Right lung (tissue), 5 donors: ENCODE data around the gene MYF5. TPM values are rescaled to one million over a fixed set of nuclear protein-coding genes. Genes with fewer than 3 reads are reported as not detected.

Experiments
- DNase-seq, 2 donors: peaks; one replicate each; pipeline ENCODE4 v3.0.0-alpha.2; 2013
- polyA plus RNA-seq, 5 donors: library from polyadenylated mRNA; unstranded; fragments of 120-200 nt; gene quantifications; one replicate each; pipeline versions ENCODE4 v1.2.1 to v1.2.3, GENCODE V29; 2013; ENCODE audit warnings: inconsistent platforms in 1 of 5, low replicate concordance in 1 of 5; ENCODE audit not compliant: insufficient read length in 5 of 5, insufficient read depth in 1 of 5

MYF5 gene
- polyA plus RNA-seq, 5 donors, result 0.12 to 1.6 TPM; not detected in 3

DNA sequence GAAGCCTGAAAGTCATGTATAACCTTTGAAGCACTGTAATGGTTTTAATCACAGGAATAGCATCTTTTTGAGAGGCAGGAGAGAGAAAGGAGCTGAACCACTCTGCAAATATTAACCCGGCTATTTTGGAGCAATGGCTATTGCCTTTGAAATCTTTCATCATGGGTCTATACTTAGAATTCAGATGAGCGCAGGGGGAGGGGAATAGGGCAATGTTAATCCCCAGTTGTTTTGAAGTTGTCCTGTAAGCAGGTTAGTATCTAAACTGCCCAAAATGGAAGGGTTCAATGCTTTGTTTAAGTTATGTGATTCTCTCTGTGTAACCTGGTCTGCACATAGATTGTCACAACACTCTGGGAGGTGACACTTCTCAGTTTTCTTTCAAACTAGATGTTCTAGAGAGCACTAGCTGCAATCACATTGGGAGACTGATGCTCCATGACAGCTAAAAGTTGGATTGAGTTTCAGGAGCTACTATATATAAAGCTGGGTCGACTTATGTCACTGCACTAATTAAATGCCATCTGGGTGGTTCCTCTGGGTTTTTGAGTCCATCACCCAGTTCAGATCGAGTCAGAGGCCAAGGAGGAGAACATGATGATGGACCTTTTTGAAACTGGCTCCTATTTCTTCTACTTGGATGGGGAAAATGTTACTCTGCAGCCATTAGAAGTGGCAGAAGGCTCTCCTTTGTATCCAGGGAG, 9.4 kb upstream of the MYF5 start, which contains the start of gene MYF6:
Gene MYF6 (plus strand): TSS at position 509 of the 704 bp plus-strand sequence. CDS start 86 bp downstream, at position 595.
- no peak for DNase-seq

DNA sequence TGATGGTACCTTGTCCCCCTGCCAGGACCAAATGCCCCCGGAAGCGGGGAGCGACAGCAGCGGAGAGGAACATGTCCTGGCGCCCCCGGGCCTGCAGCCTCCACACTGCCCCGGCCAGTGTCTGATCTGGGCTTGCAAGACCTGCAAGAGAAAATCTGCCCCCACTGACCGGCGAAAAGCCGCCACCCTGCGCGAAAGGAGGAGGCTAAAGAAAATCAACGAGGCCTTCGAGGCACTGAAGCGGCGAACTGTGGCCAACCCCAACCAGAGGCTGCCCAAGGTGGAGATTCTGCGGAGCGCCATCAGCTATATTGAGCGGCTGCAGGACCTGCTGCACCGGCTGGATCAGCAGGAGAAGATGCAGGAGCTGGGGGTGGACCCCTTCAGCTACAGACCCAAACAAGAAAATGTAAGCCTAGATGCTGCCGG, 8.9 kb upstream of the MYF5 start:
- no peak for DNase-seq

DNA sequence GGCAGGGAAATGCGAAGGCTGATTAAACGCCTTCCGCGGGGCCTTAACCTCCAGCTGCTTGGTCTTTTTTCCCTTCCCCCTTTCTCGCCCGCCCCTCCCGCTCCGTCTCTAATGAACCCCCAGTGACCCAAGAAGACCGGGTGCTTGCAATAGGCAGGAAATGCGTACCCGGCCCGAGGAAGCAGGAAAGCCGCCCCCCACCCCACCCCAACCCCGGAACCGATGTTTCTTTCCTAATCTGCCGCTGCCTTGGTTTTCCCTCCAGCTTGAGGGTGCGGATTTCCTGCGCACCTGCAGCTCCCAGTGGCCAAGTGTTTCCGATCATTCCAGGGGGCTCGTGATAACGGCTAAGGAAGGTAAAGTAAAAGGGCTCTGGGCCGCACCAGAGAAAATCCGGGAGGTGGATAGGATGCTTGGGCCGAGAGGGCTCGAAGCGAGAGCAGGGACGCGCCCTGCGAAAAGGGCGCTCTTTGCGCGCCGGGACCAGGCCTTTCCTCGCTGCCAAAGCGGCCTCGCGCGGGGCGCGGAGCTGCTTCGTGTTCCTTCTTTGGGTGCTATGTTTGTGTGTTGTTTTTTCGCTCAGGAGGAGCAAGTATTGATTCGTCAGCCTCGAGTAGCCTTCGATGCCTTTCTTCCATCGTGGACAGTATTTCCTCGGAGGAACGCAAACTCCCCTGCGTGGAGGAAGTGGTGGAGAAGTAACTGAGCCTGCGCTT, 8.3 kb upstream of the MYF5 start:
- DNase-seq, result no peak

DNA sequence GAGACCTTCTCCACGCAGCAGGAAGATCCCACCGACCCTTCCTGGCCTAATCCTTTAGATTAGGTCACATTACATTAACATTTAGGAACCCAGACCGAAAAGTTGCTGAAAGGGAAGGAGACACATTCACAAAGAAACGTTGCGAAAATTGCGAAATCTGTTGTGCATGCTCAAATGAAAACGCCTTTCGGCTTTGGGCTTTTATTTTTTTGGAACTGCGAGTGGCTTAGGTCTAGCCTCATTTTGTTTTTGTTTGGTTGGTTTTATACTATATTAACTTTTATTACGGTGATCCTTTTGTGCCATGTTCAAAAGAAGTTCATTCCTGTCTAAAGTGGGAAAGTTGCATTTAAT, 7.8 kb upstream of the MYF5 start:
- no peak for DNase-seq

DNA sequence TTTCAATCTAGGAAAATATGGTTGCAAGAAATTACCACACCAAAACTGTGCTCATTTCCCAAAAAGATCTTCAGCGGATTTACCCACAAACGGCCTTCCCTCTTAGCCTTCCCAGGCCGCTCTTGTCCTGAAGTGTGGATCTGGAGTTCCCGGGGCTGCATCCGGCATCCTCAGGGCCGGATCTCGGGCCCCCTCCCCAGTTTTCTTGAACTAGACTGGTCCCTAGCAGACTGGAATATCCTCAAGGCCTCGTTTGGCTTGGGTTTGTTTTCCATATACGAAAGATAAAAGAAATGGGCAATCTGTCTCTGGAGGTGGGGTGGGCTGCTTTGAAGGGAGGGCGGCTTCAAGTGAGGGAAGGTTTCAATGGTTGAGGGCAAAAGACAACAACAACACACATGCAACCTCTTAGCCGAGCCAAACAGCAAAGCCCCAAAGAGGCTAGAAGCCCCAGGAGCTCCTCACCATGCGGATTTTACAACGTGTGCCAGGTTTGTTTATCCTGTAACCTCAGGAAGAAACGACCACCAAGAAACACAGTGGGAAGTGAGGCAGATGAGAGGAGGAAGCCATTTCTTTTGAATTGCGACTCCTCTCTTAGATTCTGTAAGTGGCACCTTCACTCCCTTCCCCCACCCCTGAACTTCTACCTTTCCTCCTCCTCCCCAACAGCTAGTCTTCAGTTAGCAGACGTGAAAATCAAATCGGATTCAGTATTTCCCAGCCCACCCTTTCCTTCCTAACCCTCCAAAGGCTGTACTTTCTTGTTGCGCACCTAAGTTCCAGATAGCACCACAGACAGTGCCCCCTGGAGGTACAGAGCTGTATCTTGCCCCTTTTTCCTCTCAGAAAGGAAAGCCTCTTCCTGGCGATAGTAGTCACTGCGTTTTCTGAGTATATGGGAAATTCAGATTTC, 6.6 kb upstream of the MYF5 start:
- no peak for DNase-seq

DNA sequence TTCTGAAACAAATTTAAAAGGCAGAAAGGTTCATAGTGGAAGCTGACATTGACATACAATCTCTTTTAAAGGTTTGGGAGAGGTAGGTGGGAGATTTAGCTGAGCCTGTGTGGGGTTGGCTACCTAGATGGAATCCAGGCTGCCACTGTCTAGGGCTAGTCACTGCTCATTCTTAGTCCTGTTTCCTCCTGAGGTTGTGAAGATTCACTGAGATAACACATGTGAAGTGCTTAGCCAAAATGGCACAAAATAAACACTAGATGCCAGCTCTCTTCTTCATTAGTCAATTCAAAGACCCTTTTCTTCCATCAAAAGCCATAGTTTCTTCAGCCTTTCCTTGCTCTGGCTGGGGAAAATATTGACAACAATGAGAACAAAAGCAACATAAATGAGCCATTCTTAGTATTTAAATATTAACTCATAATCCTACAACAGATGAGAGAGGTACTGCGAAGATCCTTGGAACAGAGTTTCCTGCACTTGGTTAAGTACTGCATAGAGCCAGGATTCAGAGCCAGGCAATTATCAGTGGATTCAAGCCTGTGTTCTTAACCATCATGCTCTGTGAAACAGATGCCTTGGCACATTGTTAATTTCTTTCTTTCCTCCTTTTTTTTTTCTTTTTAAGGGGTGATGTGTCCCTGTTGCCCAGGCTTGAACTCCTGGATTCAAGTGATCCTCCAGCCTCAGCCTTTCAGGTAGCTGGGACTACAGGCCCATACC, 5.8 kb upstream of the MYF5 start:
- no peak for DNase-seq

DNA sequence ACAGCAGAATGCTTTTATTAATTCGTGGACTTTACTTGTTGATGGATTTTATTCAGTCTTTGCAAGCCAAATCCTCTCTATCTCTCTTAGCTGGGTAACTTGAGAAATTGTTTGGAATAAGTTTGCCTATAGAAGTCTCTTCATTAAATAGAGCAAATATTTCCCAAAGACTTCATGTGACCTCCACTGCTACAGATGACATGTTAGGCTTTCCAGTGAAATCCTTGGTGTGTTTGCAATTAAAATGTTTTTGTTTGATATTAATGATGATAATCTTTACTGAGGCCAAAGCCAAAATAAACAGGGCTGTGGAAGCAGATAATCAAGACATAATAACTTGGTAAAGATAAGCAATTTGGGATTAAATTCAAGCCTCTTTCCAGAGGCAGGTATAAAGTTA, 4.8 kb upstream of the MYF5 start:
- no peak for DNase-seq

DNA sequence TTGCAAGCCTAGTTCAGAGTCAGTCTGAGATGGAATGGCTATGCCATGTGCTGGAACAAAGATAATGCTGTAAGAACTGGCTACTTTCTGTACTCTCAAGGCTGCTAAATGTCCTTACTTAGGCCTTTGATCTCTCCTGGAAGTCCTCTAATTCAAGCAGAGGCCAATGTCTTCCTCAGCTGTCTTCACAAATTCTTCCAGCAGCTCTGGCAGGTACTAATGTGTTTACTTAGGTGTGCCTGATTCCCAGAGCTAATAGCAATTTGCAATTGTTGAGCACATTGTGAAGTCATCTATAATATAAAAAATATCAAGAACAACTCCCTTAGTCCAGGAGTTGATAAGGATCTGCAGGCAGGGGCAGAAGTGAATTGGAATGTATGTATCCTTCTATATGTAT, 3.8 kb upstream of the MYF5 start:
- no peak for DNase-seq

DNA sequence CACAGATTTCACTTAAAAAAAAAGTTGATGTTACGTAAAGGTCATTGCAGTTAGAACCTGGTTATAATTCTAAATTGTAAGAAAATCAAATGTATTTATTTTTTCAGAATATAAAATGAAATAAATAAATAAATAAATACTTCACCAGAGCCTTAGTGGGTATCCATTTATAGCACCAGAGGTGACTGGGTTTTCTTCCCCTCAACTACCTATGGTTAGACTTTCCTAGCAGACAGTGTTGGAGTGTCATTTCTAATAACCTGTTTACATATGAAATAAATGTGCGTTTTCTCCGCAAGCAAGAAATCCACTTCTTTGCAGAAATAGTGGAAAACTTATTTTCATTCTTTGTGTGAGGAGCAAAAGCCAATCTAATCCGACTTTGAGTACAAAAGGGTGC, 3.3 kb upstream of the MYF5 start:
- no peak for DNase-seq

DNA sequence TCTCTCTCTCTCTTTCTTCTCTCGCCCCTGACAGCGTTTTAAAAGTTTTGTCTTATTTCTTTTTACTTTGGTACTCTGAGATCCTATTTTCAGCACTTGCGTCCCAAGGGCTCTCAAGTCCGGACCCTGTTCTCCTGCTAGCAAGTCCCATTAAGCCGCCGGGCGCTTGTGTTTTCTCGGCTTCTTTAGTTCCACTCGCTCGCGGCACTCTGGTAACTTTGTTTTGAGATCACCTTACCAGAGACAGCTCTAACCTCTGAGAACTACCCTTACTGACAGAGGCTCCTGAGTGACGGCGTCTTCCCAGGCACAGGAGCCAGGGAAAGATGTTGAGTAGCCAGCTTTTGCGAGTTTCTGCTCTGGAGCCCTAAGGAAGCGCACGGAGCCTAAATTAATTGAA, 2.7 kb upstream of the MYF5 start:
- no peak for DNase-seq

DNA sequence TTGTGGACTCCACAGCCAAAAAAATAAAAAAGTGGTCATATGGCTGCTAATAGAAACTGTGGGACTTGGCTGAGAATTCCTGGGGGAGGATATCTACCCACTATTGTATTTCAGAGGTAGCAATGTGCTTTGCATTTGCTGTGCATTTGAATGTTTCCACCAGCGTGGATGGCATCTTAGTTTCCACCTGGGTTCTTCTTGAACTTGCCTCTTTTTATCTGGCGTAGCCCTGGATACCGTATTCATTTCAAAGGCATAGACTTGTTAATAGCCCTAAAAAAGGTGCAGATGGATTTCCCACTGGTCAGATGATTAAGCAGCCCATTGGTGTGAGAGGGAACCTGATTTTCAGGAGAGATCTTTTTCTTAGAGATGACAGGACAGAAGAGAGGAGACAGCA, 1.9 kb upstream of the MYF5 start:
- DNase-seq, result no peak

DNA sequence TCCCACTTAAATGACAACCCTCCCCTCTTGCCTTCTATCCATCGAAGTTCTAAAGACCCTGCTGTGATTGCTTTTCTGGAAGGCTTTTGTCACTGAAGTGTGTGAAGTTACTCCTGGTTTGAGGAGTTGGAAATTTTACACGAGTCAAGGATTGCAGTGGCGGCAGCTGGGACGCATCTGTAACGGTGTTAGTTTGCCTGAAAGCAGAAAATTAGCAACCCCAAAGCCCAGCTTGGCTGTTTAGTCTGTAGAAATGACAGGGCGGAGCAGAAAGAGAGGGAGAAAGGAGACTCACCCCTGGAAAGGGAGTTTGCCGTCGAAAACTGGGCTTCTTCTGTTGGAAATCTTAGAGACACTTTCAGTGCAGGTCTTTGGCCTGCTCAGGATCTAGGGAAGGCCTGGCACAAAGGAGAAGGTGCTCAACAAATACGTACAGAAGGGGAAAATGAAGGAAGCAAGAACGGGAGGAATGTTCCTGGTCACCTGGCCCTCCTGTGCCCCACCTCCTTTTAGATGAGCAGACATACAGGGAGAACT, 931 bp upstream of the MYF5 start:
- DNase-seq, result no peak

DNA sequence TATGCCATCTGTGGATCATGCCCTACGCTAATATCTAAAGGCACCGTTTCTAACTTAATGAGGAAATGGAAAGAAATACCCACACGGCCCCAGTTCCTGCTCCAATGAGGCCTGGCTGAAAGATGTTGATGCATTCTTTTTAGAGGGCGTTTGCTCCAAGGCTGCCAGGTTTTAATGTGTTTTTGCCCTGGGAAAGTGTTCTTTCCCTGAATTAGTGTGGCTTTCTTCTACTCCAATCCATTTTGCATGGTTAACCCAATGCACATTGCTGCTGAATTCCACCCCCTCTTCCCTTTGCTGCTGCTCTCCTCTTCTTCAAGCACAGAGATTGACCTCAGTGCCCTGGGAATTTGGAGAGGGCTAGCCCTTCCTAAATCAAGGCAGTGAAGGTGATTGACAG, 1.1 kb downstream of the MYF5 start:
- no peak for DNase-seq

DNA sequence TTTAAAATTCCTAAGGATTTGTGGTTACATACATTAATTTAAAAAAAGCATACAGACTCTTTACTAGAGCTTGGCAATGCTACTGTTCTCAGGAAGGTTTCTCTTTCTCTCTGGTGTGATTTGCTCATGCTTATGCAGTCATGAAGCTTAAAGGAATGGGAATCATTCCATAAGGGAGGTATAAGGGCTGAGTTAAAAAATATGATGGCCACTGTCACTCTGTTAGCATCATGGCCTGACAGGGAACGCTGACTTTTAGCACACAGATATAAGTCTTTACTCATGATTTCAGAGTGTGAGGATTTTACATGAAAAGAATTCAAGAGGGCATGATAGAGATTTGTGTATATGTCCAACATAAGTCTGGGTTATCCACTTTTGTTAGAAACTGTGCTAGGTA, 3.8 kb downstream of the MYF5 start:
- DNase-seq, result no peak

DNA sequence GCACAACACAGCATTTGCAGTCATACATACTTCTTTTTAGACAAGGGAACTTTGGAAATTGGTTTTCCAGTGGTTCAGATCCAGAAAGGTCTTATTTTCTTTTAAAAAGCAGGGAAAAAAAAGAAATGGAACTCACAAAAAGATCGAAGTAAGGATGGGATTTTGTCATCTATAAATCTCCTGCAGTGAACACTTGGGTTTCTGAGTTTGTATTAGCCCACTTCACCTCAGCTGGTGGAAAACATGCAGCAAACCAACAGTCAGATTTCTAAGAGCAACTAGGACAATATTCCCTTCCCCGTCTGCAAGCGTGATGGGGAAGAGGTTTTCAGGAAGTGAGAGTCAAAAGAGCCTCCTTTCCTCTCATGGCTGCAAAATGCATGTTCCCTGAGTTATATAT, 4.6 kb downstream of the MYF5 start:
- no peak for DNase-seq

DNA sequence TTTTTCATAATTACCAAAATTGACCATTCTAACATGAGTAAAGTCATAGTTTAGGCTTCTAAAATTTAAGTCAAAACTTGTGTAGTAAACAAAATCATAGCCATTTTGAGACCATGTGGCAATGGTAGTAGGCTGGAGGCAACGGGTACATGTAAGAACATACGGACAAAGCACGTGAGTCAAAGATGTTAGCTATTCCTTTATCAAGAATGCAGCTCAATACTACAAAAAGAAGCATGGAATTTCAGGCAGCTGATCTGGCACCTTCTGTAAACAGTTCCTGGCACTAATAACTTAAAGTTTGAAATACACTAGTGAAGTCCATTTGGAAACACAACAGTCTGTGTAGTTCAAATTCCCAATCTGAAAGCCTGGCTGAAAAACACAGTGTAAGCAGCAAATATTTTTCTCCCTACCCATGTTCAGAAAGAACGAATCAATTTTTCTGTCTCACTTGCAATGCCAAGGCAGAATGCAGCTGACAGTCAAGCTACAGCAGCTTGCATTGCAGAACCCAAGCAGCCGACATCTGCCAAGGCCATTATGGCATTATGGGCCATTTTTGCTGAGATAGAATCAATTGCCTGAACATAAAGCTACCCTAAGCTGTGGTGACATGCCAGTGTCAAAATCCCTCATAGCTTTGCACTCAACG, 29.3 kb downstream of the MYF5 start:
- DNase-seq, result no peak

DNA sequence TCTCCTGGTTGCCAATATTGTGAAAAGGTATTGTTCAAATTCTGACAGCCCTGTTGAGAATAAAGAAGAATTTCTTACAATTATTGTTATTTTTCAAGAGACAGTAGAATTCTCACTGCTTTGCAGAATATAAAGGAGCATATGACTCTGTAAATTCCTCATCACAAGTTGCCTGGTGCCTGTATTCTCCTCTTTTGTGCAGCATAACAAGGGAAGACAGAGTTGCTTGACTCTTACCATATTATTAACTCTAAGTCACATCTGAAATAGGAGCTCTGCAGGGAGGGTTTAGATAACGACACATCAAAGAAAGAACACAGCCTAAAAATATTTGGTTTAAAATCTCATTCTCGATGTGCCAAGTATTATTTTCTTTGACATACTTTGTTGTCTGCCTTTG, 31.1 kb downstream of the MYF5 start:
- DNase-seq, result no peak

DNA sequence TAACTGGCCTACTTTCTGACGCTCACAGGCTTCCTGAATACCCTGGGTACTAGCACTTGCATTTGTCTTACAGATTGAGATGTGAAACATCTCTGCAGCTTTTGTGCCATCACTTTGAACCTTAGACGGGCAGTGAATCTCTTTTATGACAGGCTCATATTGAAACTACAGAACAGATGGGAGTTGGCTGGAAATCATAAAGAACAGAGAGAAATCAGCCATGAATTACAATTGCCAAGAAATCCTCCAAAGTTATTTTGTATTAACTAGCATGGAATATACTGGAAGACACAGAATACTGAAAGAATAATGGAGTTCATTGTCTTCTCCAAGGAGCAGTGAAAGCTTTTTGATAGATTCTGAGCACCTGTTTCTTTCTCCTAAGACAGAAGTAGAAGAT, 32.7 kb downstream of the MYF5 start:
- no peak for DNase-seq

DNA sequence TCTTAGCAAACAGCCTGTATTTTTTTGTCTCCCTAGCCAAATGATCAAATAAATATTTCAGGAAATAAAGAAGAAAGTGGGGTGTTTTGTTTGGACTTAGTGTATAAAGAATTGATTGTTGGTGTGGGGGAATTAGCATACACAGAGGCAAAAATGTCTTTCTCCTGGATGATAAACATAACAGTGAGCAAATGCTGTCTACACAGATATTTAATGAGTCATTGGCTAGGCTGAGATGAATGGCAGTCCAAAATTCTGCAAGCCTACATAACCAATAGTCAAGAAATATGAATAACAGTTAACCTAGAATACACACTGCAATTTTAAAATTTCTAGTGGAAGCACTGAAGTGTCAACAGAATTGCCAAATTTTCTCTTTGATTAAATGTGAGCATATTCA, 35.8 kb downstream of the MYF5 start:
- DNase-seq, result no peak

DNA sequence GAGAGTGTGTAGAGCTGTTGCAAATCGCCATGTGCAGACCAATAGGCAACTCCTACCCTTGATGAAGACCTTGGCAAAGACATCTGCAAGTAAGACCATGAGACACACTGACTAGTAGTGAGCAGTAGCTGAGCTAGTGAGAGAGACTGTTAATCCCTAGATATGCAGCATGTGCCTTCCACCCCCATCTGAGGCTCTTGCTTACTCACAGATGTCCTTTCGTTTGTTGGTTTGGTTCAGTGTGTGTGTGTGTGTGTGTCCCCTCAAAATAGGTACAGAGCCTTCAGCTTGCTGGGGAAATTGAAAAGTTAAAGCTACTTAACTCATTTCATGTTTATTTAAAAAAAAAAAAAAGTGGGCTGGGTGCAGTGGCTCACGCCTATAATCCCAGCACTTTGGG, 37.6 kb downstream of the MYF5 start:
- DNase-seq, result no peak

DNA sequence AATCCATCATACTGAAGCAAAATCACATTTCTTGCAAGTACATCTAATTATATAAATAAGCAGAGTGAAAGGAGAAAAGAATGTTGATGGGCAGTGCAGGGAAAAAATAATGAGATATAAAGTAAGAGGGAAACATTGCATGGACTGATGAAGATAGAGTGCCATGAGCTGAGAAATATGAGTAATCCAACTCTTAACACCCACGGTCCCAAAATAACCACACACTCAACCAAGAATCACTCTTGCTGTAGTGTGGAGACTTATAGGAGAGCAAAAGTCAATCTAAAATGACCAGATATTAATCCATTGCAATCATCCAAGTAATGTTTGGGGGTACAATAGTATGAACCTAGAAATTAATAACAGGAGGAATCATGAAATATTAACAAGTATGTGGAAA, 40.2 kb downstream of the MYF5 start:
- no peak for DNase-seq
